Measurements from ENCODE around the gene EMID1. TPM values are rescaled to one million over a fixed set of nuclear protein-coding genes. Genes with fewer than 3 reads are reported as not detected.

The EMID1 gene
- total RNA-seq, 1 experiment from 2014 or later, result 9.6 TPM

DNA sequence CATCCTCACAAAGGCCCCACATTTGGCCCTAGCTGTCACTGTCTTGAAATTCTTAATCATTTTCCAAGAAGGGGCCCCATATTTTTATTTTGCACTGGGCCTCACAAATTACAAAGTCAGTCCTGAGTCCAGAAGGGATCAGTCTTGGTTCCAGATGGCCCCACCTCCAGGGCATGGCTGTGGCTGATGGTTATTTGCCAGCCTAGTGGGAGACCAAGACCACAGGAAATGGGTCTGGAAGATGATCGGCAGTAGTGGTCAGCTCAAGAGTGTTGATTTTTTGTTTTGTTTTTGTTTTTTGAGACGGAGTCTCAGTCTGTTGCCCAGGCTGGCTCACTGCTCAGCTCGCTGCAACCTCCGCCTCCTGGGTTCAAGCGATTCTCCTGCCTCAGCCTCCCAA, 47.1 kb upstream of the EMID1 start (continued):
- TF ChIP-seq, protein P1, sequence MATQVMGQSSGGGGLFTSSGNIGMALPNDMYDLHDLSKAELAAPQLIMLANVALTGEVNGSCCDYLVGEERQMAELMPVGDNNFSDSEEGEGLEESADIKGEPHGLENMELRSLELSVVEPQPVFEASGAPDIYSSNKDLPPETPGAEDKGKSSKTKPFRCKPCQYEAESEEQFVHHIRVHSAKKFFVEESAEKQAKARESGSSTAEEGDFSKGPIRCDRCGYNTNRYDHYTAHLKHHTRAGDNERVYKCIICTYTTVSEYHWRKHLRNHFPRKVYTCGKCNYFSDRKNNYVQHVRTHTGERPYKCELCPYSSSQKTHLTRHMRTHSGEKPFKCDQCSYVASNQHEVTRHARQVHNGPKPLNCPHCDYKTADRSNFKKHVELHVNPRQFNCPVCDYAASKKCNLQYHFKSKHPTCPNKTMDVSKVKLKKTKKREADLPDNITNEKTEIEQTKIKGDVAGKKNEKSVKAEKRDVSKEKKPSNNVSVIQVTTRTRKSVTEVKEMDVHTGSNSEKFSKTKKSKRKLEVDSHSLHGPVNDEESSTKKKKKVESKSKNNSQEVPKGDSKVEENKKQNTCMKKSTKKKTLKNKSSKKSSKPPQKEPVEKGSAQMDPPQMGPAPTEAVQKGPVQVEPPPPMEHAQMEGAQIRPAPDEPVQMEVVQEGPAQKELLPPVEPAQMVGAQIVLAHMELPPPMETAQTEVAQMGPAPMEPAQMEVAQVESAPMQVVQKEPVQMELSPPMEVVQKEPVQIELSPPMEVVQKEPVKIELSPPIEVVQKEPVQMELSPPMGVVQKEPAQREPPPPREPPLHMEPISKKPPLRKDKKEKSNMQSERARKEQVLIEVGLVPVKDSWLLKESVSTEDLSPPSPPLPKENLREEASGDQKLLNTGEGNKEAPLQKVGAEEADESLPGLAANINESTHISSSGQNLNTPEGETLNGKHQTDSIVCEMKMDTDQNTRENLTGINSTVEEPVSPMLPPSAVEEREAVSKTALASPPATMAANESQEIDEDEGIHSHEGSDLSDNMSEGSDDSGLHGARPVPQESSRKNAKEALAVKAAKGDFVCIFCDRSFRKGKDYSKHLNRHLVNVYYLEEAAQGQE (IDR thresholded peaks at IDR 0.05; ENCODE audit: low read depth), result no peak
- TF ChIP-seq YY1 (IDR thresholded peaks at IDR 0.05; ENCODE audit: extremely low read depth, insufficient replicate concordance, low read depth, low read length) (no peak), RAD21 (IDR thresholded peaks at IDR 0.05; ENCODE audit: low read depth) (no peak), CEBPB (IDR thresholded peaks at IDR 0.05; ENCODE audit: low read depth) (no peak), ATF3 (IDR thresholded peaks at IDR 0.05) (no peak)

GRCh38 chr22:29163808-29164207, 41.9 kb upstream of the EMID1 start:
- Histone ChIP-seq H2AFZ (ENCODE audit: low read depth, low read length, poor library complexity, severe bottlenecking) (no peak overlapping the region), H3K4me3 (replicated peaks in 1 of 2; ENCODE audit: low read depth in 1 of 2, low read length in 2 of 2) (no peak overlapping the region), H4K20me1 (ENCODE audit: insufficient read depth) (no peaks in the 10 kb centered on the region), H3K9me3 (ENCODE audit: control insufficient read depth in 1 of 2, insufficient read depth in 1 of 2, low read depth in 1 of 2, low read length in 2 of 2) (no peaks in the 10 kb centered on the region), H3K9ac (ENCODE audit: low read length) (no peak overlapping the region), H3K79me2 (ENCODE audit: insufficient read depth, low read length) (no peaks in the 10 kb centered on the region), H3K4me2 (ENCODE audit: low read length) (no peak overlapping the region), H3K27ac (ENCODE audit: low read depth, low read length) (no peak overlapping the region), H3K36me3 (ENCODE audit: control insufficient read depth in 1 of 2, insufficient read depth in 2 of 2, low read length in 2 of 2) (no peaks in the 10 kb centered on the region), H3K27me3 (ENCODE audit: insufficient read depth, low read length) (no peaks in the 10 kb centered on the region), H3K9me2 (ENCODE audit: insufficient read depth) (no peaks in the 10 kb centered on the region), H3K4me1 (ENCODE audit: control insufficient read depth in 1 of 2, insufficient read depth in 2 of 2, low read length in 2 of 2) (no peaks in the 10 kb centered on the region)
- ChIA-PET RAD21 (ENCODE audit: low non-redundant PET in 1 of 2, low total read pairs in 2 of 2, uncharacterized antibody in 2 of 2, unreplicated experiment in 2 of 2) (no interaction called here), POLR2A (no interaction called here), CTCF (no interaction called here)
- TF ChIP-seq ATF3 (IDR thresholded peaks at IDR 0.05), result no peak
- ATAC-seq (no peak), DNase-seq (ENCODE audit: low read depth, low spot score) (no peak)
- no TSS peak for BruUV-seq (replicated peaks)
- intact Hi-C loops (cut with micrococcal nuclease), result no loop called here
